ENCODE results near the gene NAGK. TPM values are rescaled to one million over a fixed set of nuclear protein-coding genes. Genes with fewer than 3 reads are reported as not detected.

The NAGK gene
- total RNA-seq, 4 donors from 2014 or later, result 40.5 to 88.0 (median 70.0) TPM

DNA sequence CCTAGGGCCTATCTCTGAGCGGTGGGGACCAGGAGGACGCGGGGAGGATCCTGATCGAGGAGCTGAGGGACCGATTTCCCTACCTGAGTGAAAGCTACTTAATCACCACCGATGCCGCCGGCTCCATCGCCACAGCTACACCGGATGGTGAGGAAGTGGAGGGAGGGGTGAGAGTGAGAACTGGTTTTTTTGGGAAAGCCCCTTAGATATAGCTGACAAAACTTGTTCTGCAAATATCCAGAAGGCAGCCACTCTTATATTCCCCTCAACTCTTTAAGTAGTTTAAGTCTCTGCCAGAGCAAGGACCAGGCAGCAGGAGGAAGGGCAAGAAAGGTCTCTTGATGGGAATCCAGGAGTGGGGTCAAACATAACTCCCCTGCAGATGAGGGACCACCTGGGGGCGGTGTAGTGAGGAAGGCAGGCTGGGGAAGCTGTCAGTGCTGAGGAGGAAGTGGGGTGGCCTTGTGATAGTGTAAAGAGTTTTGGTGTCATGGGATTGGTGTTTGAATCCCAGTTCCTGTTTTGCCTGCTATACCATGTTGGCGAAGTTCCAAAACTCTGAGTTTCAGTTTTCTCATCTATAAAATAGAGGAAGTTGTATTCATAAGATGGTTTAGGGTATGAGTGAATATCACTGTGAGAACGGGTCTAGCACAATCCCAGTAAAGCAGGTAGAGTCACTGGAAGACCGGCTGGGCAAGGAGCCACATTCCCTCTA is 3.4 kb downstream of the NAGK start:
- peaks cover 21 to 24% of the 10 kb centered on the region in 2 donors for H3K4me1 ChIP-seq
- no peak overlapping the region for H3K4me3 ChIP-seq (replicated peaks in 1 of 3)
- no peak for TF ChIP-seq CTCF (IDR thresholded peaks at IDR 0.05)
- H3K9me3 ChIP-seq, result no peaks in the 10 kb centered on the region
- no peak for DNase-seq
- no peaks in the 10 kb centered on the region for H3K27me3 ChIP-seq
- 71 to 79% methylated on average over 14 of the region's 14 CpGs for WGBS, 2 donors
- peaks cover 7 to 27% of the 10 kb centered on the region in 2 donors for H3K36me3 ChIP-seq
- H3K27ac ChIP-seq, result no peak overlapping the region
- intact Hi-C loops (cut with DNase I), result loop anchor here (10.0 kb wide), 1 partner anchor 53 kb away; no protein-coding TSS in a partner anchor

DNA sequence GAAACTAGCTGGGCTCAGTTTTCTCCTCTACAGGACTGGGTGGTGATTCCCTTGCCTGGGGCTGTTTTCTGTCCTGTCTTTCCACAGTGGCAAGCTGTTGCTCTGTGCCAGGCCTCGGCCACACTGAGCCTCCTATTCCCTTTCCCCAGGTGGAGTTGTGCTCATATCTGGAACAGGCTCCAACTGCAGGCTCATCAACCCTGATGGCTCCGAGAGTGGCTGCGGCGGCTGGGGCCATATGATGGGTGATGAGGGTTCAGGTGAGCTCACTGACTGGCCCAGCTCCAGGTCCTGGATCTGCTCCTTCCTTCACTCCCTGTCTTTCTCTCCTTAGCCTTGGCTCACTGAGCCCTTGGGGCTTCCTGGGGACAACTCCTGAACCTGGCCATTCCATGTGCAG is 4.0 kb downstream of the NAGK start:
- no peak overlapping the region for H3K27ac ChIP-seq
- H3K27me3 ChIP-seq, result no peaks in the 10 kb centered on the region
- H3K4me1 ChIP-seq, result peaks cover 20 to 21% of the 10 kb centered on the region in 2 donors
- no peak overlapping the region for H3K4me3 ChIP-seq (replicated peaks in 1 of 3)
- WGBS, 2 donors, result 94 to 100% methylated on average over 3 to 4 of the region's 4 CpGs
- H3K36me3 ChIP-seq, result peaks cover 7 to 27% of the 10 kb centered on the region in 2 donors
- TF ChIP-seq CTCF (IDR thresholded peaks at IDR 0.05), result no peak
- TF ChIP-seq POLR2A (IDR thresholded peaks at IDR 0.05), result no peak
- intact Hi-C loops (cut with DNase I), result loop anchor here (10.0 kb wide), 1 partner anchor 52 kb away; no protein-coding TSS in a partner anchor
- no peaks in the 10 kb centered on the region for H3K9me3 ChIP-seq
- DNase-seq, result no peak

- Histone ChIP-seq H3K36me3 (peaks cover 8 to 33% of the 10 kb centered on the region in 2 donors), H3K4me1 (peaks cover 17 to 21% of the 10 kb centered on the region in 2 donors), H3K9me3 (no peaks in the 10 kb centered on the region), H3K27me3 (no peaks in the 10 kb centered on the region), H3K4me3 (replicated peaks in 1 of 3) (no peak overlapping the region), H3K27ac (no peak overlapping the region)
- 84 to 94% methylated on average over 8 of the region's 8 CpGs for WGBS, 2 donors
- no peak for DNase-seq
- TF ChIP-seq POLR2A (IDR thresholded peaks at IDR 0.05) (no peak), CTCF (IDR thresholded peaks at IDR 0.05) (no peak)
- intact Hi-C loops (cut with DNase I), result loop anchor here (10.0 kb wide), 1 partner anchor 51 kb away; no protein-coding TSS in a partner anchor
Observed at GRCh38 chr2:71073475-71073874, 5.0 kb downstream of the NAGK start.

GRCh38 chr2:71074893-71075395 is 6.5 kb downstream of the NAGK start:
- Histone ChIP-seq H3K4me1 (peaks cover 8 to 10% of the 10 kb centered on the region in 2 donors), H3K27me3 (no peaks in the 10 kb centered on the region), H3K36me3 (peaks cover 14 to 39% of the 10 kb centered on the region in 2 donors), H3K4me3 (replicated peaks in 1 of 3) (no peak overlapping the region), H3K27ac (no peak overlapping the region), H3K9me3 (no peaks in the 10 kb centered on the region)
- DNase-seq, result no peak
- TF ChIP-seq CTCF (IDR thresholded peaks at IDR 0.05) (no peak), POLR2A (IDR thresholded peaks at IDR 0.05) (no peak)
- 73 to 97% methylated on average over 2 of the region's 2 CpGs for WGBS, 2 donors
- intact Hi-C loops (cut with DNase I), result loop anchor here (10.0 kb wide), 1 partner anchor 50 kb away; no protein-coding TSS in a partner anchor

GRCh38 chr2:71078624-71079023 is 10.2 kb downstream of the NAGK start:
- no peak overlapping the region for H3K27ac ChIP-seq
- DNase-seq, result no peak
- no peaks in the 10 kb centered on the region for H3K27me3 ChIP-seq
- H3K4me1 ChIP-seq, result no peaks in the 10 kb centered on the region
- H3K9me3 ChIP-seq, result no peaks in the 10 kb centered on the region
- TF ChIP-seq POLR2A (IDR thresholded peaks at IDR 0.05) (no peak), CTCF (IDR thresholded peaks at IDR 0.05) (no peak)
- H3K4me3 ChIP-seq (replicated peaks in 1 of 3), result no peak overlapping the region
- WGBS, 2 donors, result 76 to 95% methylated on average over 3 of the region's 3 CpGs
- intact Hi-C loops (cut with DNase I), result loop anchor here (10.0 kb wide), 1 partner anchor 46 kb away; no protein-coding TSS in a partner anchor
- peaks cover 14 to 30% of the 10 kb centered on the region in 2 donors for H3K36me3 ChIP-seq

Data from thyroid gland (tissue), 4 donors.